ENCODE measurements around the gene GP9. TPM values are rescaled to one million over a fixed set of nuclear protein-coding genes. Genes with fewer than 3 reads are reported as not detected.

Gene GP9
- total and polyA plus RNA-seq, 2 experiments from 2014 or later = not detected

GRCh38 chr3:129018751-129019150 lies 41.8 kb upstream of the GP9 start:
- H3K27ac ChIP-seq = no peak overlapping the region
- H2AFZ ChIP-seq = no peak overlapping the region
- H4K20me1 ChIP-seq (ENCODE audit: insufficient read depth, poor library complexity, severe bottlenecking) = no peaks in the 10 kb centered on the region
- H3K27me3 ChIP-seq = no peaks in the 10 kb centered on the region
- H3K4me1 ChIP-seq (ENCODE audit: insufficient read depth) = peaks cover 6% of the 10 kb centered on the region
- H3K4me2 ChIP-seq = no peak overlapping the region
- no peaks in the 10 kb centered on the region for H3K9me2 ChIP-seq (replicated peaks; ENCODE audit: insufficient read depth)
- no peak for DNase-seq (ENCODE audit: low spot score)
- TF ChIP-seq CTCF (IDR thresholded peaks at IDR 0.05; ENCODE audit: poor library complexity) = no peak
- no peak for TF ChIP-seq EZH2phosphoT487 (IDR thresholded peaks at IDR 0.05; ENCODE audit: low read depth, severe bottlenecking, unreplicated experiment)
- no peak for TF ChIP-seq EZH2 (IDR thresholded peaks at IDR 0.05; ENCODE audit: borderline replicate concordance)
- no peaks in the 10 kb centered on the region for H3K79me2 ChIP-seq
- no peak overlapping the region for H3K4me3 ChIP-seq
- WGBS (ENCODE audit: low lambda C conversion rate, missing lambda C conversion rate) = 82% methylated on average over 9 of the region's 9 CpGs
- H3K9me3 ChIP-seq (ENCODE audit: low read depth) = no peaks in the 10 kb centered on the region
- H3K36me3 ChIP-seq (replicated peaks; ENCODE audit: insufficient read depth, low read depth) = no peaks in the 10 kb centered on the region

- TF ChIP-seq CTCF (IDR thresholded peaks at IDR 0.05; ENCODE audit: poor library complexity) (no peak), EZH2 (IDR thresholded peaks at IDR 0.05; ENCODE audit: borderline replicate concordance) (no peak), EZH2phosphoT487 (IDR thresholded peaks at IDR 0.05; ENCODE audit: low read depth, severe bottlenecking, unreplicated experiment) (no peak)
- Histone ChIP-seq H3K4me1 (ENCODE audit: insufficient read depth) (peaks cover 6% of the 10 kb centered on the region), H3K36me3 (replicated peaks; ENCODE audit: insufficient read depth, low read depth) (no peaks in the 10 kb centered on the region), H4K20me1 (ENCODE audit: insufficient read depth, poor library complexity, severe bottlenecking) (no peaks in the 10 kb centered on the region), H3K27me3 (no peaks in the 10 kb centered on the region), H3K9me2 (replicated peaks; ENCODE audit: insufficient read depth) (no peaks in the 10 kb centered on the region), H2AFZ (no peak overlapping the region), H3K4me2 (no peak overlapping the region), H3K27ac (no peak overlapping the region), H3K9me3 (ENCODE audit: low read depth) (no peaks in the 10 kb centered on the region), H3K79me2 (no peaks in the 10 kb centered on the region), H3K4me3 (no peak overlapping the region)
- WGBS (ENCODE audit: low lambda C conversion rate, missing lambda C conversion rate) = 73% methylated on average over 3 of the region's 3 CpGs
- DNase-seq (ENCODE audit: low spot score) = no peak
Observed at GRCh38 chr3:129019266-129019665, 41.3 kb upstream of the GP9 start.

GRCh38 chr3:129020691-129021090 lies 39.9 kb upstream of the GP9 start:
- no peaks in the 10 kb centered on the region for H3K9me3 ChIP-seq (ENCODE audit: low read depth)
- no peak overlapping the region for H3K4me3 ChIP-seq
- no peak overlapping the region for H2AFZ ChIP-seq
- DNase-seq (ENCODE audit: low spot score) = no peak
- no peaks in the 10 kb centered on the region for H3K9me2 ChIP-seq (replicated peaks; ENCODE audit: insufficient read depth)
- no peaks in the 10 kb centered on the region for H3K36me3 ChIP-seq (replicated peaks; ENCODE audit: insufficient read depth, low read depth)
- WGBS (ENCODE audit: low lambda C conversion rate, missing lambda C conversion rate) = 86% methylated on average over 5 of the region's 5 CpGs
- H3K27me3 ChIP-seq = no peaks in the 10 kb centered on the region
- H4K20me1 ChIP-seq (ENCODE audit: insufficient read depth, poor library complexity, severe bottlenecking) = no peaks in the 10 kb centered on the region
- H3K79me2 ChIP-seq = no peaks in the 10 kb centered on the region
- no peak overlapping the region for H3K27ac ChIP-seq
- H3K4me2 ChIP-seq = no peak overlapping the region
- H3K4me1 ChIP-seq (ENCODE audit: insufficient read depth) = peaks cover 6% of the 10 kb centered on the region
- TF ChIP-seq EZH2phosphoT487 (IDR thresholded peaks at IDR 0.05; ENCODE audit: low read depth, severe bottlenecking, unreplicated experiment) = no peak
- TF ChIP-seq CTCF (IDR thresholded peaks at IDR 0.05; ENCODE audit: poor library complexity) = no peak

GRCh38 chr3:129021140-129021551 lies 39.4 kb upstream of the GP9 start:
- no peak overlapping the region for H2AFZ ChIP-seq
- H3K4me2 ChIP-seq = no peak overlapping the region
- WGBS (ENCODE audit: low lambda C conversion rate, missing lambda C conversion rate) = 76% methylated on average over 6 of the region's 6 CpGs
- no peaks in the 10 kb centered on the region for H3K79me2 ChIP-seq
- peaks cover 3% of the 10 kb centered on the region for H3K4me1 ChIP-seq (ENCODE audit: insufficient read depth)
- H3K9me2 ChIP-seq (replicated peaks; ENCODE audit: insufficient read depth) = no peaks in the 10 kb centered on the region
- H4K20me1 ChIP-seq (ENCODE audit: insufficient read depth, poor library complexity, severe bottlenecking) = no peaks in the 10 kb centered on the region
- no peaks in the 10 kb centered on the region for H3K36me3 ChIP-seq (replicated peaks; ENCODE audit: insufficient read depth, low read depth)
- no peaks in the 10 kb centered on the region for H3K9me3 ChIP-seq (ENCODE audit: low read depth)
- no peak overlapping the region for H3K4me3 ChIP-seq
- no peaks in the 10 kb centered on the region for H3K27me3 ChIP-seq
- TF ChIP-seq EZH2 (IDR thresholded peaks at IDR 0.05; ENCODE audit: borderline replicate concordance) (no peak), CTCF (IDR thresholded peaks at IDR 0.05; ENCODE audit: poor library complexity) (no peak), EZH2phosphoT487 (IDR thresholded peaks at IDR 0.05; ENCODE audit: low read depth, severe bottlenecking, unreplicated experiment) (no peak)
- H3K27ac ChIP-seq = no peak overlapping the region
- DNase-seq (ENCODE audit: low spot score) = no peak
